ENCODE results near the gene COL20A1.
"Not testable (repeated sequence)": the region's sequence is repeated elsewhere in the genome, so short reads cannot be mapped to it uniquely, and the experiment has no call there.

DNA sequence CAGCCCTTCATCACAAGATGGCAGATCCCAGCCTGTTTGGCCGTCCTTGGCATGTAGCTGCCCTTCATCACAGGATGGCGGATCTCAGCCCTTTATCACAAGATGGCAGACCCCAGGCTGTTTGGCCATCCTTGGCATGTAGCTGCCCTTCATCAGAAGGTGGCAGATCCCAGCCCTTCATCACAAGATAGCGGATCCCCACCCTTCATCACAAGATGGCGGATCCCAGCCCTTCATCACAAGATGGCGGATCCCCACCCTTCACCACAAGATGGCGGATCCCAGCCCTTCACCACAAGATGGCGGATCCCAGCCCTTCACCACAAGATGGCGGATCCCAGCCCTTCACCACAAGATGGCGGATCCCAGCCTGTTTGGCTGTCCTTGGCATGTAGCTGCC, 42.1 kb downstream of the COL20A1 start:
- TF ChIP-seq, protein P1, sequence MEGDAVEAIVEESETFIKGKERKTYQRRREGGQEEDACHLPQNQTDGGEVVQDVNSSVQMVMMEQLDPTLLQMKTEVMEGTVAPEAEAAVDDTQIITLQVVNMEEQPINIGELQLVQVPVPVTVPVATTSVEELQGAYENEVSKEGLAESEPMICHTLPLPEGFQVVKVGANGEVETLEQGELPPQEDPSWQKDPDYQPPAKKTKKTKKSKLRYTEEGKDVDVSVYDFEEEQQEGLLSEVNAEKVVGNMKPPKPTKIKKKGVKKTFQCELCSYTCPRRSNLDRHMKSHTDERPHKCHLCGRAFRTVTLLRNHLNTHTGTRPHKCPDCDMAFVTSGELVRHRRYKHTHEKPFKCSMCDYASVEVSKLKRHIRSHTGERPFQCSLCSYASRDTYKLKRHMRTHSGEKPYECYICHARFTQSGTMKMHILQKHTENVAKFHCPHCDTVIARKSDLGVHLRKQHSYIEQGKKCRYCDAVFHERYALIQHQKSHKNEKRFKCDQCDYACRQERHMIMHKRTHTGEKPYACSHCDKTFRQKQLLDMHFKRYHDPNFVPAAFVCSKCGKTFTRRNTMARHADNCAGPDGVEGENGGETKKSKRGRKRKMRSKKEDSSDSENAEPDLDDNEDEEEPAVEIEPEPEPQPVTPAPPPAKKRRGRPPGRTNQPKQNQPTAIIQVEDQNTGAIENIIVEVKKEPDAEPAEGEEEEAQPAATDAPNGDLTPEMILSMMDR (IDR thresholded peaks at IDR 0.05): not testable (repeated sequence)
- not testable (repeated sequence) for TF ChIP-seq POLR2AphosphoS5, POLR2A, EP300 (IDR thresholded peaks at IDR 0.05)

All from stomach (tissue), 4 donors.